ENCODE measurements around the gene SERGEF.
A peak's percentile ranks its signal among the peaks of the same experiment; 100 is the strongest.

The SERGEF gene

DNA sequence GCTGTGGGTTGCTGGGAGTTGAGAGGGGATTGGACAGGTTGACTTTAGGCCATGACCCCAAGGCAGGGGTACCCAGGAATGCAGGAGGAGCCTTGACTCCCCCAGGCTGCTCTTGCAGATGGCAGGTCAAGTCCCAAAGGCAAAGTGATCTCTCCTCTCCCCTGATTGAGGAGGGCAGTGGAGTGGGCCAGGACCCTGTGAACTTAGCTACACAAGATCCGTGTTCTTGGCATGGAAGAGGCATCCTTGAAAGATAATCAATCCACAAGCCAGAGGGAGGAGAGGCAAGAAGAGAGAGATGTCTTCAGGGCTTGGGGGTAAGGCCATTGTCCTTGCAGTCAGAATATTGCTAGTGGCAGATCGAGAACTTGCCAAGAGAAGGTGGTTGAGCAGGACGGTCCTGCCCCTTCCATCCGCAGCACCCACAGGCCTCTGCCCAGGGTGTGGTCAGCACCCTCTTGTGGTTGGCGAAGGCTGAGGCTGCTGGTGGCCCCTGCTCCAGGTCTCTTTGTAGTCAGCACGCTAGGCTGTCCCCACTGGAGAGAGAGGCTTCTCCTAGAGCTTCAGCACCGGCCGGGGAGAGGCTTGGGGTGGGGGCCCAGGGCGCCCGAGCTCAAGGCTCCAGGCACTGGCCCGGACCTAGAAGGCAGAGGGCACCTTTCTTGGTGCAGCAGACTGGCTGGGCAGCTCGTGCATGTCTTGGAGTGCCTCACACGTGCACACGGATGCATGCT, 232.8 kb downstream of the SERGEF start:
- DNase-seq = no peak

DNA sequence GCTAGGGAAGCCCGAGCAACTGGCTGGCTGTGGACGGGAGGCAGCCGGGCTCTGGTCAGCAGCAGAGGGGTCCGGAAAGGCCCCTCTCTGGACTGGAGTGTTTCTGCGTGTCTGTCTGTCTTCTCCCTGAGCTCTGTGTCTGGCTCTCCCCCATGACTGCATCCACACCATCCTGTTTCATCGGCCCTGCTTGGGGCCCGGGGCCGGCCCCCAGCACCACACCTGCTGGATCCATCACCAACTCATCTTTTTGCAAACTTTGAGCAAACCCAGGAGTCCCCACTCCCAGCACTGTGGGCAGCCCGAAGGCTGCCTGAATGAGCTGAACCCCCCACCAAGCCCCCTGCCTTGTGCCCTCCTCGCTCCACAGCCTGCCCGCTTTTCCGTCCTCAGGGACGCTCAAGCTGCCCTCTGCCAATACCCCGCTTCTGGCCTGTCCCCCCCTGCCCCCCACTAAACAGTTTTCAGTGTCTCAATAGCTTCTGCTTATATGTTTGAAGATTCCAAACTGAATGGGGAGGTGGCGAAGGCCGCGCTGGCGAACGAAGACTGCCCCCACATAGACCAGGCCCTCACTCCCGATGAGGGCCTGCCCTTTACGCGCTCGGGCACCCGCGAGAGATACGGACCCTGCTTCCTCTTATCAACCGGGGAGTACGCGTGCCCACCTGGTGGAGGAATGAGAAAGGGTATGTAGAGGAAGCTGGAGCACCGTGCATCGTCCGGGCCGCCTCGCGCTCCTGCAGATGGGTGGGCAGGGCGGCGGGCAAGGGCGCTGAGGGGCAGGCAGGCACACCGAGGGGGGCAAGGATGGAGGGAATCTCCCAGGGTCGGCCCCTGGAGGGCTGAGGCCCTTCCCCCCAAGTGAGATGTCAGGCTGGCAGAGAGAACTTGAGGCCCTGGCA, 233.6 kb downstream of the SERGEF start:
- DNase-seq = no peak

DNA sequence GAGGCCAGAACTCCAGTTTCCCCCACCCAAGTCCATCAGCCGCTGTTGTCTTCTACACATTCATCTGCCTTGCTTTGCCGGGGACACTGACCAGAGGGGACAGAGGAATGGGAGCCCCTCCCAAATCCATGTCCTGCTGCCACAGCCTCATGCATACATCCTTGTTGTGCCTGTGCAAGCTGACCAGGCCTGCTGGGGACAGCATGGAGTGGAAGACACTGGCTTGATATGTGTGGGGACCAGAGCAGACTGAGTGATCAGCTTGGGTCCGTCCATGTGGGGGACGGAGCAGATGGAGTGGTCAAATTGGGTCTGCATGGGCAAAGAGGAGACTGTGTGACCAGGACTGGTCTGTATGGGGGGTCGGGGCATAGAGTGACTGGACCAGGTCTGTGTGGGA, 234.5 kb downstream of the SERGEF start:
- no peak for DNase-seq

DNA sequence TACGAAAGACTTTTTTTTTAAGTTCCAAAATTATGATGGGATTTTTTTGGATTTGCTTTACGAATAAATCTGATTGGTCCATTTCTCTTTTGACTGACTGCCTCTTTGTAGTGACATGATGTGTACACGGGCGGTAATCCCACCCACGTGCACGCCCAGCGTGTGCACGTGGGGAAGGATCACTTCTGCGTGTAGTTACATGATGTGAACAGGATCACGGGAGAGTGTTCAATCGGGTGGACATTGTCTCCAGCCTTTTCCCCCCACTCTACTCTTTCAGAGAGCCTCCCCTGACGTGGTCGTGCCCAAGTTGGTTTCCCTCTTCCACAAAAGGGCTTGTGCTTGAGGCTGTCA, 235.1 kb downstream of the SERGEF start:
- no peak for DNase-seq

DNA sequence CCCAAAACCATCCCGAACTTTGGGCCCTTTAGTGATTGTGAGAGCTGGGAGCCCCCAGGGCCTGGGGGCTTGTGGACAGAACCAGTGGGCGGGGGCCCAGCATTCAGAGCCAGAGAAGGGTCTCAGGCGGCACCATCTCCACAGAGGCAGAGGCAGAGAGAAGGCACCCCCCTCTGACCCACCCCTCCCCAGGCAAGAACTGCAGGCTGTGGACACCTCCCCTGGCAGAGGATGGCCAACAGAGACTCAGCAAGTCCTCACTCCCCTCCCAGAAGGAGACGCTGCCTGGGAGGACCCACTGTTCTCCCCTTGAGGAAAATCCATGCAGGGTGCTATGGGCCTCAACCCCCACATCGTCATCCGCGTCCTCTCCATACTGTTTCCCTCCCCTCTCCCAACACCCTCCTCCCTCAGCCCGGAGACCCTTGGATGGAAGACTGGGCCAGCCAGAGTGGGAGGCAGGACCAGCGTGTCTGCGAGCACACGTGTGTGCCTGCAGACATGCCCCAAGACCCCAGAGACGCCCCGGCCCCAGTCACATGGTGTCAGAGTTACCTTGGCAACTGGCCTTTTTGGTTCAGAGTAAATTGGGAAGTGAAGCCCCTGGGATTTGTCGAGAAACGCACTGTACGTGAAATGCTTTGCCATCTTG, 235.6 kb downstream of the SERGEF start:
- no peak for DNase-seq

DNA sequence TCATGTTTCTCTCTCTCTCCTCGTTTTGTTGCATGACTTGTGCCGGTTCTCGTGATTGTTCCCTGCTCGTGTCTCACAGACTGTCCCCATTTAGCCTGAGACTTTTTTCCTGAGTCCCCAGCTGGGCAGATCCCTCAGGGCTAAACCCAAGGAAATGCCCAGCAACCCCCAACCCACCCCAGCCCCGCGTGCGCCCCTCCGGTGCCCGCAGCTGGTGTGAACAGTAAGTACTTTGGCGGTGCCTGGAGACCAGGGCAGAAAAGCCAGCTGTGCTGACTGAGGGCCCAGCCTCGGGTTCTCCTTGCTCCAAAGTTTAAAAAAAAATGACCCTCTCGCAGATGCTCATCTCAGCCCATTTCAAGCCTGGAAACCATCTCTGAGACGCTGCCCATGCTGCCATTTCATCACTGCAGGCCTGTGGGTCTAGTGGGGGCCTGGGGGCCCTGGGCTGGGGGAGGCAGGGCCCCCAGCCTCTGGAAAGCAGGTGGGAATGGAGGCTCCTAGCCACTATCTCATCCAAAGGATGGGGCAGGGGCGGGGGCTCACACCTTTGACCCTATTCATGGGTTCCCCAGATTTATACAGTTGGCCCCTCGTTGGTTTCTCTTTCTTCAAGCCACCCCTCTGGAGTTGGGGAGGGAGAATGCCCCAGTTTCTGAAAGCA, 236.5 kb downstream of the SERGEF start:
- DNase-seq = no peak

DNA sequence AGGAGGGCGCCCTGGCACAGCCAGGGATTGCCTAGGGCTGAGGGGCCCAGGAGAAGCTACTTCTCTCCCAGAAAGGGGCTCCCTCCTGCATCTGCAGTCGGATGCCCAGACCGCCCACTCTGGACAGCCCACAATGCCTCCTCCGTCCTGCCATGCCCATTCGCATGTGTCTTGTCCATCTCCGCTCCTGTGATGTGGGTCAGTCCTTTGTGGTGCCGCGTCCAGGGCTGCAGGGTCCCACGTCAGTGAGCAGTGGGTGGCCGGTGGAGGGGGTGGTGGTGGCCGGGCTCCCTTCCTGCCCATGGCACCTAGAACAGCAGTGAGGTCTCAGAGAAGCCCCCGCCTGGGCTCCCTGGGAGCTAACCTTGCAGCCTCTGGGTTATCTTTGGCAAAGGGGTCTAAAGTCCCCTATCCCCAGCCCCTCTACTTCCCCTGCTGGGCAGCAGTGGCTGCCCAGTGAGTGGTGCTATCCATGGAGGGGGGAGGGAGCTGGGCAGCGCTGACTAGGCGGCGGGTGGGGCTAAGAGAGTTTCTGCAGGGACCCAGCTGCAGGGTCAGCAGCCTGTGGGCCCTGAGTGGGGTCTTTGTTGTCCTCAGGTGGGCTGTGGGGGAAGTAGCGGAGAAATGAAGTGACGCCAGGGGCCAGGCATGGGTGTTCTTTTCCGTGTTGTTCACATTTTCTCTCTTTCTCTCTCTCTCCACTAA, 237.2 kb downstream of the SERGEF start:
- no peak for DNase-seq

DNA sequence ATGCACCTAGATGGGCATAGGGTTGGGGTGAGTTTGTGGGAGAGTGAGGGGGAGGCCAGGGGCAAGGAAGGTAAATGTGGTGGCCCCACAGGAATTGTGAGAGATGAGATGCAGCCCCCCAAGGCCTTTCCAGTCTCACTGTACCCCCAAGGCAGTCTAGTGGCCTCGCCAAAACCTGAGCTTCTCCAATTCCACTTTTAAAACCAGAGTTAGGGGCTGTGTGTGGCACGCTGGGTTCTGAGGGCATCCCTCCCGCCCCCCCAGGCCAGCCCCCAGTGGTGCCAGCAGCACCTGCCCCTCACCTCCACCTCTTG, 237.9 kb downstream of the SERGEF start:
- no peak for DNase-seq

DNA sequence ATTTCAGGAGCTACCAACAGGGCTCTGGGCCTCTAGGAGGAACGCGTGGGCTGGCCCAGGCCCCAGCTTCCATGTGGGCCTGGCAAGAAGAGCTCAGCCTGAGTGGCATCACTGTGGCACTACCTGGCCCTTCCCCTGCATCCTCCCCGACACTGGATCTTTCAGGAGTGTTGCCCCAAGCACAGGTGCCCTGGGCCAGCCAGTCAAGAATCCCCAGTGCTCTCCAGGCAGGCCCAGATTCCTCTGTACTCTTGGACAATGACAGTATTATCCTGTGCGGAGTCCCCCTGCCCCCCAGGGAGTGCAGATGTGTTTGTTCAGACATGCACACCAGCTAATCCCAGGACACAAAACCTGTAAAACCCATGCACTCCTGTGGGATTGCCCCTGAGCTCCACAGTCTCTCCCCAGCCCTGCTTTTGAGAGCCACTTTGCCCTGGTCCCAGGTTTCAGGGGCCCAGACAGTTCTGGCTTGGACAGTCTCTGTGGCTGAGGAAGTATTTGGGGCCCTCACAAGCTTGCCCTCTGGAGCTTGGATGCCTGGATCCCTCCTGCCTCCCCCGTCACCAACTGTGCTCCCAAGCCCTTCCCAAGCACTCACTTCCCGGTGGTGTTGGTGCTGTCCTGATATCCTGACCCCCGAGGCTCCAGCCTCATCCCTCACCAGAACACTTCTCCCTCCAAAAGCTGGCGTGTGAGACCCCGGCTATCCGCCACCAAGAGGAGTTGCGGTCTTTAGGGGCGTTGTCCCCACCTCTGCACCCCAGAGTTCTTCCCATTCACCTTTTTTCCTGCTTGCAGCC, 238.4 kb downstream of the SERGEF start:
- no peak for DNase-seq

DNA sequence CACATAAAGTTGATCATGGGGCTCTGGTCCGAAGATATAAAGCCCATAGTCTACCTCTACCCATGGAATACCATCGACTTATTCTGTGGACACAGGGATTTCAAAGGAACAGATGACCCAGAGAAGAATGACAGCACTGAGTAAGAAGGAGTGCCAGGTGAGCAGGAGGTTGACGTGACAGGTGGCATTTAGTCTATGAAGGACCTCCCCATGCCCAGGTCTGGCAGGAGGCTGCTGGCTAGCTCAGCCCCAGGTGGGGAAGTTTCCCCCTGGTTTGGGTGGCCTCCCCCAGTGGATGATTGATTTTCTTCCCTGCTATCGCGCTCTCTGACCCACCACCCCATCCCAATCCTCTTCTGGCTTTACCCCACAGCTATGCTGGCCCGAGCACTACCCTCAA, 239.2 kb downstream of the SERGEF start:
- DNase-seq = no peak

DNA sequence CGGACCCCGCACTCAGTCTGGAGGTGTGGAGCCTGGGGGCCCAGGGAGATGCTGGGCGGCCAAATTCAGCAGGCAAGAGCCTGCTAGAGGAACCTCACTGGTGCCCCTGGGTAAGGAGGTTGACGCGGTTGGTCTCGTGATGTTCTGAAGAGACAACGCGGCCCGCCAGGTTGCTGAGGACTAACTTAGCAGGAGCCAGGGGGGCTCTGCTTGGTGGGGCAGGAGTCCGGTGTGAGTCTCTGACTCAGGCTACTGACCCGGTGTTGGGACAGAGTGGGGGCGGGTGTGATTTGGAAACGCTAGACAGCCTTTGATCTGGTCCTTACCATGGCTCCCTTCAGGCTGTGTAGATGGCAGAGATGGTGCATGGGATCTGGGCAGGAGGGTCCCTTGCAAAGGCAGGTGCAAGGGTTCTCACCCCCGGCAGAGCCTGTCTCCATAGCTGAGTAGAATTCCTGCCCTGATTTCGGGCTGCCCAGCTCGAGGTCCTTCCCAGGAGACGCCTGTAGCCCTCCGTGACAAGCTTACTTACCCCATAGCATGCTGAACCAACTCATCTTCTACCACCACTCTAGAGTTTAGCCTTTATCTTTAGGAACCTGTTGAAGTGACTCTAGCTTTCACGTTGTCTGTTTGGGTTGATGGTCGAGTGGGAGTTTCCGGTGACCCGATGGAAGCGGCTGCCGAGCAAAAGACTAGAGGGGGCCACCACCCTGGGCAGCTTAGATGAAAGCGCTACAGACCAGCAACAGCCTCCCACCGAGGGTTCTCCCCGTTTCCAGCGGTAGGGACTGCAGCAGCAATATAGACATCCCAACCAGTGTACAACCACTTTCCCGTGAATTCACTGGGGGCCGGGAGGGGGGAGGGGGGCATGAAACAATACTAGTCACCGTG, 239.9 kb downstream of the SERGEF start:
- DNase-seq = no peak

DNA sequence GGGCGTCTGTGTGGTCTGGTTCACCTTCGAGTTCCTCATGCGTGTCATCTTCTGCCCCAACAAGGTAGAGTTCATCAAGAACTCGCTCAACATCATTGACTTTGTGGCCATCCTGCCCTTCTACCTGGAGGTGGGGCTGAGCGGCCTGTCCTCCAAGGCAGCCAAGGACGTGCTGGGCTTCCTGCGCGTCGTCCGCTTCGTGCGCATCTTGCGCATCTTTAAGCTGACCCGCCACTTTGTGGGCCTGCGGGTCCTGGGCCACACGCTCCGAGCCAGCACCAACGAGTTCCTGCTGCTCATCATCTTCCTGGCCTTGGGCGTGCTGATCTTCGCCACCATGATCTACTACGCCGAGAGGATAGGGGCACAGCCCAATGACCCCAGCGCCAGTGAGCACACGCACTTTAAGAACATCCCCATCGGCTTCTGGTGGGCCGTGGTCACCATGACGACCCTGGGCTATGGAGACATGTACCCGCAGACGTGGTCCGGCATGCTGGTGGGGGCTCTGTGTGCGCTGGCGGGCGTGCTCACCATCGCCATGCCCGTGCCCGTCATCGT, 240.9 kb downstream of the SERGEF start:
- no peak for DNase-seq

DNA sequence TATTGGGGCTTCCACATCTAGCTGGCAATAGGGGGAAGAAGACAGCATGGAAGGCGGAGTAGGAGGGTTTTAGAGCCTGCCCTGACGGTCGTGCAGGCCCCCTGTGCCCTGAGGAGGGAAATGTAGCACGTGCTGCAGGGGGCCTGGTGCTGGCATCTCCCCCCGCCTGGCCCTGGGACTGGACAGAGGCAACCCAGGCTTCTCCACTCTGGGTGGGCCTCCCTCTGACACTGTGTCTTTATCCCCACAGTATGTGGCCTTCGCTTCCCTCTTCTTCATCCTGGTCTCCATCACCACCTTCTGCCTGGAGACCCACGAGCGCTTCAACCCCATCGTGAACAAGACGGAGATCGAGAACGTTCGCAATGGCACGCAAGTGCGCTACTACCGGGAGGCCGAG, 241.4 kb downstream of the SERGEF start:
- DNase-seq = no peak

DNA sequence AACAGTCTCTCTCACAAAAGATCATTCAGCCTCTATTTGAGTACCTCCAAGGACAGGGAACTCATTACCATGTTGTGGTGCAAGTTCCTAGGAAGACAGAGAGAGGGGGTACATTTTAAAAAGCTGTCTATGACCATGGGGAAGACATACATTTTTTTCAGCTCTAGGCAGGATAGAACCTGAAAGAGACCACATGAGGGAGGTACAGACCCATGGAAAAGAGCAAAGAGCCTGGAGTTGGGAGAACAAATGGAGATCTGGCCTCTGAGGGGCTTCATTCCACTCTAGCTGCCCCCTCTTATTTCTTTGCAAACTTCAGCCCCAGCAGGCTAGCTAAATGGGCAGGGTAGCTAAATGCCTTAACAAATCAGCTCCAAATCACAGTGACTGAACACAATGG, 241.9 kb downstream of the SERGEF start:
- DNase-seq = no peak

DNA sequence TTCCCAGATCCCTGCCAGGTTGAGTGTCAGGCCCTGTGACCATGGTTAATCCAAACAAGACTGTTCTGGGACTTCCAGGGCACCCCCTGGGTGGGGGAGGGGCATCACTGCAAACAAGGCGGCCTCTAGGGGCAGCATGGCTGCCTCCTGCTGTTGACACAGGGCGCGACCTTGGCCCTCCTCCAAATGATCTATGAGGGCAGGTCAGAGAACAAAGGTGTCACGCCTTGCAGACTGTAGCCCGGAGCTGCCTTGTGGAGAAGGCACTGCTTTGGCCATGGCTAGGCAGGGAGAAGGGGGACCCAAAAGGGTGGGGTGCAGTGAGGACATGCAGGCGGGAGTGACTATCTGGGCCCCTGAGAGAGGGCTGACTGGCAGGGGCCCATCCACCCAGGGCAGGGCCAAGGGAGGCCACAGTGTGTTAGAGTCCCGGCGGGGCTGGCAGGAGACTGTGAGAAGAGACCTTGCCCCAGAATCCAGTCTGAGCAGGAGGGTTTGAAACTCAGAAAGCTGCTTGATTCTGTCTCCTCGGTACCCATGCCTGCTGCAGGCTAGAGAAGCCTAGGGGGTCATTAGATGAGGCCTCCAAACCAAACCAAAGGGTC, 242.7 kb downstream of the SERGEF start:
- no peak for DNase-seq

DNA sequence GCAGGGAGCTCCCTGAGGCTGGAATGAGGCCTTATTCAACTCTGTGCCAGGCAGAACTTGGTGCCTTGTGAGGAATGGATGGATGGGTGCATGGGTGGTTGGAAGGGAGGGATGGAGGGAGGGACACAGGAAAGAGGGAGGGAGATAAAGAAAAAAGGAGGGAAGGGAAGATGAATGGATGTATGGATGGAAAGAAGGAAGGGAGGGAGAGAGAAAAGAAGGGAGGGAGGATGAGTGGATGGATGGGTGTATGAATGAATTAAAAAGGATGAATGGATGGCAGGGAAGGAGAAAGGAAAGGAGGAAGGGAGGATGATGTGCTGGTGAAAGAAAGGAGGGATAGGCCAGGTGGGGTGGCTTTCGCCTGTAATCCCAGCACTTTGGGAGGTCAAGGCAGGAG, 243.6 kb downstream of the SERGEF start:
- DNase-seq = no peak

DNA sequence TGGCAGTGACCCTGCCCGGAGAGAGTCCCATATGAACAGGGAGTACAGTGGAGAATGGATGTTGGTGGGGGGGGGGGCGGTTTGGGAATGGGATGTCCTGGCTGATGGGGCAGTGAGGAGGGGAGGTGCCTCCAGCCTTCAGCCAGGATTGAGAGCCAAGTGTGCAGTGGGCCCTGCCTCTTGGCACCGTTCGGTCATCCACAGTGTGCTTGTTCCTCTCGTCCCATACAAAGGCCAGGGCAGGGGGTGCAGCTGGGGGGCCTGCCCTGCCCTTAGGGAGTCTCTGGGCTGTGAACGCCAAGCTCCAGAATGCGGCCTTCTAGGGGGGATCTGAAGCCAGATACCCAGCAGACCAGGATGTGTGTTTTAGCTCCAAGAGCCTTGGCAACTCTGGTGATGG, 244.3 kb downstream of the SERGEF start:
- DNase-seq = peak; percentile 15 to 17

DNA sequence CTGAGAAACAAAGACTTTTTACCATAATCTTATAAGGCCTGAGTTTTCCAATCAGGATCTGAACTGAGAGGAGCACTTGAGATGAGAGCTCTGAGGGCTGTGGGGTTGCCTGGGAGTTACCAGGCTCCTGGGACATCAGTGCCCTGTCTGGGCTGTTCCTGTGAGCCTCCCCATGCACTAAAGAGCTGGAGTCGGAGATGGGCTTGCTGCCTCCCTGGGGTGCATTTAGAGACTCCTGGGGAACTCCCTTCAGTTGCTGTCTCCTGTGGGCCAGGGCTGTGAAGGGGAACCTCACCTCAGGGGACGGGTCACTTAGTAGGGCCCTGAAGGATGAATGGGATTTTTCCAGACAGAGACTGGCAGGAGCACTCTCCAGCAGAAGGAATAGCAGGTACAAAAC, 244.9 kb downstream of the SERGEF start:
- DNase-seq = no peak

DNA sequence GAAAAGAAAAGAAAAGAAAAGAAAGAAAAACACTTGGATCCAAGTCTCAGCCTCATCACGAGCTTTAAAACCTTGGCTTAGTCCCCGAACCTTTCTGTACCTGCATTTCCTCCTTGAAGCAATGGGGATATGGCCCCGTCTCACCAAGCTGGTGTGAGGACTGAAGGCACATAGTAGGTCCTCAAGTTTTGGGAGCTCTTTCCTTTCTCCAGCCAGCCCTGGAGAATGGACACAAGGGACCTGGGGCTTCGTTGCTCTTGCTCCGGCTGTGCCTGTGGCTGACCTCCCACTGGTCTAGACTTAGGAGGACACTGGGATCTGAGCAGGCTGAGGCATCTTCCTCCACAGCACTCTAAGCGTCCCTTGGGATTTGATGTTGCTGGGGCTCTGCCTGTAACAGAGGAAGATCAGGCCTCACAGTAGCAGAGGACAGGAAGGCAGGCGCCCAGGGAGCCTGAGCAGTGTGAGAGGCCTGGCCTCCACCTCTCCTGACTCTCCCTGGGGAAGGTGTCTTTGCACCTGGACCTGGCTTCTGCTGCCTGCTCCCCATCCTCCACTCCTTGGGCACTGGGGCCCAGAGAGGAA, 245.5 kb downstream of the SERGEF start:
- peak in 1 of 2 experiments; percentile 12 for DNase-seq

DNA sequence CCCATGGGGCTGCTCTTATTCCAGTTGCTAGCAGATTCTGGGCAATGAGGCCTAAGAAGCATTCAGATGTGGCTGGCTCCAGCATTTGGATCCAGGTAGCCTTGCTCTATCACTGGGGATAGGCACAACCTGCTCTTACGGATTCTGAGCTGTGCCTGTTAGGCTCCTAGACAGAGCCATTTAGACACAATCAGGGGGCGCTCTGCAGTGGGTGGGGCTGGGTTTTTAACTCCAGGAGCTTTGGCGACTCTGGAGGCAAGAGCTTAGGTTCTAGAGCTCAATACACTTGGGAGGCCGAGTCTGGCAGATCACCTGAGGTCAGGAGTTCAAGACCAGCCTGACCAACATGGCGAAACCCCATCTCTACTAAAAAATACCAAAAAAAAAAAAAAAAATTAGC, 246.3 kb downstream of the SERGEF start:
- DNase-seq = no peak

All from NCI-H446 (cell line).